ENCODE data around the gene PDE6D. TPM values are rescaled to one million over a fixed set of nuclear protein-coding genes. Genes with fewer than 3 reads are reported as not detected.

Gene PDE6D
- total RNA-seq, 1 experiment from 2014 or later = 30.6 TPM

GRCh38 chr2:231720292-231720986, 60.6 kb downstream of the PDE6D start:
- no TSS peak for BruUV-seq (replicated peaks)

GRCh38 chr2:231718799-231719198, 62.3 kb downstream of the PDE6D start:
- DNase-seq = no peak
- peaks cover 21% of the 10 kb centered on the region for H3K4me1 Mint-ChIP-seq (ENCODE audit: low read depth, unreplicated experiment)
- no peak overlapping the region for H3K27ac Mint-ChIP-seq (ENCODE audit: unreplicated experiment)
- BruUV-seq (replicated peaks) = no TSS peak
- intact Hi-C loops (cut with micrococcal nuclease; ENCODE audit: unreplicated experiment) = no loop called here
- CTCF ChIA-PET = no interaction called here
- H3K9me3 Mint-ChIP-seq (ENCODE audit: low read depth, unreplicated experiment) = no peaks in the 10 kb centered on the region
- TF ChIP-seq CTCF (IDR thresholded peaks at IDR 0.05; ENCODE audit: unreplicated experiment) = no peak
- no peaks in the 10 kb centered on the region for H3K27me3 Mint-ChIP-seq (ENCODE audit: unreplicated experiment)
- peaks cover 24% of the 10 kb centered on the region for H3K36me3 Mint-ChIP-seq (ENCODE audit: insufficient read depth, unreplicated experiment)
- no peak overlapping the region for H3K4me3 Mint-ChIP-seq (ENCODE audit: low read depth, unreplicated experiment)

More at GRCh38 chr2:231720292-231720986, 60.6 kb downstream of the PDE6D start:
- Mint-ChIP-seq H3K4me1 (ENCODE audit: low read depth, unreplicated experiment) (peaks cover 11% of the 10 kb centered on the region), H3K27me3 (ENCODE audit: unreplicated experiment) (no peaks in the 10 kb centered on the region), H3K36me3 (ENCODE audit: insufficient read depth, unreplicated experiment) (peaks cover 12% of the 10 kb centered on the region), H3K4me3 (ENCODE audit: low read depth, unreplicated experiment) (no peak overlapping the region), H3K27ac (ENCODE audit: unreplicated experiment) (no peak overlapping the region), H3K9me3 (ENCODE audit: low read depth, unreplicated experiment) (no peaks in the 10 kb centered on the region)
- CTCF ChIA-PET = no interaction called here
- DNase-seq = no peak
- no peak for TF ChIP-seq CTCF (IDR thresholded peaks at IDR 0.05; ENCODE audit: unreplicated experiment)
- intact Hi-C loops (cut with micrococcal nuclease; ENCODE audit: unreplicated experiment) = no loop called here

GRCh38 chr2:231717281-231718171, 63.6 kb downstream of the PDE6D start:
- no peak for DNase-seq
- no TSS peak for BruUV-seq (replicated peaks)
- Mint-ChIP-seq H3K27ac (ENCODE audit: unreplicated experiment) (no peak overlapping the region), H3K4me3 (ENCODE audit: low read depth, unreplicated experiment) (no peak overlapping the region), H3K27me3 (ENCODE audit: unreplicated experiment) (no peaks in the 10 kb centered on the region), H3K4me1 (ENCODE audit: low read depth, unreplicated experiment) (peaks cover 30% of the 10 kb centered on the region), H3K9me3 (ENCODE audit: low read depth, unreplicated experiment) (no peaks in the 10 kb centered on the region), H3K36me3 (ENCODE audit: insufficient read depth, unreplicated experiment) (peaks cover 35% of the 10 kb centered on the region)
- CTCF ChIA-PET = no interaction called here
- intact Hi-C loops (cut with micrococcal nuclease; ENCODE audit: unreplicated experiment) = no loop called here
- no peak for TF ChIP-seq CTCF (IDR thresholded peaks at IDR 0.05; ENCODE audit: unreplicated experiment)

GRCh38 chr2:231716666-231717280, 64.3 kb downstream of the PDE6D start:
- intact Hi-C loops (cut with micrococcal nuclease; ENCODE audit: unreplicated experiment) = no loop called here
- Mint-ChIP-seq H3K27me3 (ENCODE audit: unreplicated experiment) (no peaks in the 10 kb centered on the region), H3K4me1 (ENCODE audit: low read depth, unreplicated experiment) (peaks cover 37% of the 10 kb centered on the region), H3K27ac (ENCODE audit: unreplicated experiment) (no peak overlapping the region), H3K4me3 (ENCODE audit: low read depth, unreplicated experiment) (no peak overlapping the region), H3K36me3 (ENCODE audit: insufficient read depth, unreplicated experiment) (peaks cover 43% of the 10 kb centered on the region), H3K9me3 (ENCODE audit: low read depth, unreplicated experiment) (no peaks in the 10 kb centered on the region)
- no peak for DNase-seq
- BruUV-seq (replicated peaks) = no TSS peak
- no peak for TF ChIP-seq CTCF (IDR thresholded peaks at IDR 0.05; ENCODE audit: unreplicated experiment)
- CTCF ChIA-PET = interaction anchor here (5.3 kb wide), 1 partner anchor 39 kb away, joined by 78 read pairs; no protein-coding TSS in a partner anchor

Measured in Calu3 (cell line).